ENCODE data around the gene SELE.
"Not testable (repeated sequence)": the region's sequence is repeated elsewhere in the genome, so short reads cannot be mapped to it uniquely, and the experiment has no call there.

The SELE gene

DNA sequence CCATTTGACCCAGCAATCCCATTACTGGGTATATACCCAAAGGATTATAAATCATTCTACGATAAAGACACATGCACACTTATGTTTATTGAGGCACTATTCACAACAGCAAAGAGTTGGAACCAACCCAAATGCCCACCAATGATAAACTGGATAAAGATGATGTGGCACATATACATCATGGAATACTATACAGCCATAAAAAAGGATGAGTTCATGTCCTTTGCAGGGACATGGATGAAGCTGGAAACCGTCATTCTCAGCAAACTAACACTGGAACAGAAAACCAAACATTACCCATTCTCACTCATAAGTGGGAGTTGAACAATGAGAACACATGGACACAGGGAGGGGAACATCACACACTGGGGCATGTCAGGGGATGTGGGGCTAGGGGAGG is 18.8 kb downstream of the SELE start:
- DNase-seq: not testable (repeated sequence)

DNA sequence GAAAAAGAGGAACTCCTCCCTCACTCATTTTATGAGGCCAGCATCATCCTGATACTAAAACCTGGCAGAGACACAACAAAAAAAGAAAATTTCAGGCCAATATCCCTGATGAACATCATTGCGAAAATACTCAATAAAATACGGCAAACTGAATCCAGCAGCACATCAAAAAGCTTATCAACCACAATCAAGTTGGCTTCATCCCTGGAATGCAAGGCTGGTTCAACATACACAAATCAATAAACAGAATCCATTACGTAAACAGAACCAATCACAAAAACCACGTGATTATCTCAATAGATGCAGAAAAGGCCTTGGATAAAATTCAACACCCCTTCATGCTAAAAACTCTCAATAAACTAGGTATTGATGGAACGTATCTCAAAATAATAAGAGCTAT is 20.8 kb downstream of the SELE start:
- not testable (repeated sequence) for DNase-seq

DNA sequence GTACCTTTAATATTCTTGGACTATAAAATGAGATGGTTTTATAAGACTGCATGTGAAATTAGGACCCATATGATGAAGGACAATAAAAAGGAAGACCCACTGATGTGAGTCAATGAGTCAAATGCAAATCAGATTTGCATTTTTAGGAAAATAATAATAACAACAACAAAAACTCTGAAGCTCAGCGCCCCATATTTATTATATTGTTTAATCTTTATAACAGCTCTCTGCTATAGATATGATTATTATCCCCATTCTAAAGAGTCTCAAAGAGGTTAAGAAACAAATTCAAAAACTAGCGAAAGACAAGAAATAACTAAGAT is 21.6 kb downstream of the SELE start:
- no peak for DNase-seq

DNA sequence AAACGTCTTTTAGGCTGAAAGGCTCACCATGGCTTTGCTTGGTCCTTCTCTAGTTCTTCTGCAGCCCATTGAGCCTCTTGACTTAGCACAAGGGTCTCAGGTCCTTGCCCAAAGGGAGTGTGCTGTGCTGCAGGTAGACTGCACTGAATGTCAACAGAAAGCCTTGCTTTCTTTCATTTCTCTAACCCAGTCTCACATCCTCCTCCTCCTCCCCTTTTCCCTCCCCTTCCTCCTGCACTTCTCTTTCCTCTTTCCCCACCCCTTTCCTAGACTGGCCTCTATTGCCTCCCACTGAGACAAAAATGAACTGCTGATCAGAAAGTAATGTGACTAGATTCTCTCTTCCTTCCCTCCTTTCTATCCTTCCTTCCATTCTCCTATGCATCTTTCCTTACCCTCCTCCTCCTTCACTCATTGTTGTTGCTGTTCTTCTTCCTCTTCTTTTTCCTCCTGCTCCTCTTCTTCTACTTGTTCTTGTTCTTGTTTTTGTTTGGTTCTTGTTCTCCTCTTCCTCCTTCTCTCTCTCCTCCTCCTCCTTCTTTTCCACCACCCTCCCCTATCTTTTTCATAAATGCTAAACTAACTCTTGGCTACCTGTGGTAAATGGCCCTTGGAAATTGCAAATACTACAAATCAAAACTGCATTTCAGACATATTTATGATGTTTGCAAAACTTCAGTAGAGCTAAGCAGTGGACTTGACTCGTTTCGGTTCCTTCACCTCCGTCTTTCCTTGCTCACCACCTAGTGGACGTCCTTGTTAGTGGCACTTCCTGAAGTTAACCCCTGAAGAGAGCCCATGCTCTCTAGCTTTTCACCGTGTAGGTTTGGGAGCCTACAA is 22.2 kb downstream of the SELE start, which contains the start of gene SELL:
SELL (minus strand) TSS at position 152 of the 840 bp plus-strand sequence; CDS start at position 30, 122 bp downstream.
- DNase-seq: no peak

DNA sequence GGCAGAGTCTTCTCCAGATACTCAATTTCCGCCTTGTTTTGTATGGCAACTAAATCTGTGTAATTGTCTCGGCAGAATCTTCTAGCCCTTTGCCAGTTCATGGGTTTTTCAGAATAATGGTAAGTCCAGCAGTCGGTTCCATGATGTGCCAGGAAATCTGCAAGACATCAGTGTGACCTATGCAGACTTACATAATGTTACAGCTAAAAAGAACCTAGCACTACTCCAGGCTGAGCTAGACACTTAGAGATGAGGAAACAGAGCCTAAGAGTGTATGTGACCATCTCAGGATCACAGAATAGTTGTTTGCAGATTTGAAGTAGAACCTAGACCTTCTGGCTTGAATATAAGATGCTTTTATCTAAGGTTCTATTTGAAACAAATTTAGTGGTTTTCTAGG is 25.2 kb downstream of the SELE start:
- DNase-seq: no peak

DNA sequence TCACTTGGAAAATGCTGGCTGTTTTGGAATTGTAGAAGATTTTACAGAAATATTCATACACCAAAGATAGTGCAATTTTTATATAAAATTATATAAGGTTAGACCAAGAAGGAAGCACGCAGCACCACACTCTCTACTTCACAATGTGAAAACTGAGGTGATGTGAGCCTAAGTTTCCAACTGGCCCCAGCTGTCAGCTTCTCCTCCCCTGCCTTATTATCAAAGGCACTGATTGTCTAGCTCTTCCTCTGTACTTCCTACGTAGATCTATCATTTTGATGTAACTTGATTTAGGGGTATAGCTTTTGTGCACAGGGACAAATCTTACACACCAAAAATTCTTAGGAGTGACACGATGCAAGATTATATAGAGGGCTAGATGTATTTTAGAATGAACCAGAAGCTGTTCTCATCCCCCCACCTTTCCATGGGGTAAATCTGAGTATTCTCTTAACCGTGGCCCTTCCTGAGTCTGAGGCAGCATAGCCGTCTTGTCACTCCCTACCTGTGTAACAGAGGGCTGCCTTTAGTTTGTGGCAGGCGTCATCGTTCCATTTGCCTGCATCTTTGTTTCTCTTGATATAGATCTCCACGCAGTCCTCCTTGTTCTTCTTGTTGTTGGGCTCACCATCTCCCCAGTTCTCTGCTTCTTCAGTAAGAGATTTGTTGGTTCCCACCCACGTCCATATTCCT is 25.8 kb downstream of the SELE start:
- DNase-seq: no peak

DNA sequence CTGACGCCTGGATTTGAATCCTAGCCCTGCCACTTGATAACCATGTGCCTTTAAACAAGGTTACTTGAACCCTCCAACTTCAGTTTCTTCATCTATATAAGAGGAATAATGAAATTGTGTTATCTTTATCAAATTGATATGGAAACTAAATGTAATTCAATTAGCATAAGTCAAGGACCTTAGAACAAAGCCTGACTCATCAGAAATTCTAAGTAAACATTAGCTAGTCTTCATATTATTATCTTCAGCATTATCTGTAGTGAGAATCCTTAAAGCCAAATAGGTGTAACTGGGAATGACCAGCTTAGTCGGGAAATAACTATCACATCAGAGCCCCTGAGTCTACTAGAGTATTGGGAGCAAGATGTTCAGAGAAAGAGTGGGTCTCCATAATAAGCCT is 29.1 kb downstream of the SELE start:
- DNase-seq: no peak

DNA sequence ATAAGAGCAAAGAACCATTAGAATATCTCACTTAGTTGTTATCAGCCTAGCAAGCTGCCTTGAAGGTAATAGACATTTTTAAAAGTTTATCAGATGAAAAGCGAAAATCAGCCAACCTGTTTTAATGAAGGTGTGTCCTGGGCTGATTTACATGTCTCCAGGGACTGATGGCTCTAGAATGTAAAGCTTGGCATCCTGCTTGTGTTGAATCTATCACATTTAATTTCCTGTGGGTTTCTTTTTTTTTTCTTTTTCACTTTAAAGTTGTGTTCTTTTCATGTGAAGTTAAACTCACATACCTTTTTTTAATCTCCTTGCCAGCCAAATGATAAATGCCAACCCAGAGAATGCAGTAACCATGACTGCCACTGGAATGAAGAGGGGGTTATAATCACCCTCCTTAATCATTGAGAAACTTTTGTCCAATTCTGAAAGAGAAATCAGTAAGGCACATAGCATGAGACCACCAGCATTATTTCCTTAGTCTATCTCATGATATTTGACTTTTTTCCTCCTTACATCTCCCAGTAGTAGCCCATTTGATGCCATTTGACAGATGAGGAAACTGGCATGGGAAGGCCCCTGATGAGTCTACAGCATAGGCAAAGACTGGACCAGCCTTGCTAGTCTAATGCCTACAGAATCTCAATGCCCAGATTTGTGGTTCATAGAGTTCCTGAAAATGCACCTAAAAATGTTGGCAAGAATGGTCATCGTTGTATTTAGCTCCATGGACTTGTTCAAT is 32.4 kb downstream of the SELE start:
- no peak for DNase-seq

DNA sequence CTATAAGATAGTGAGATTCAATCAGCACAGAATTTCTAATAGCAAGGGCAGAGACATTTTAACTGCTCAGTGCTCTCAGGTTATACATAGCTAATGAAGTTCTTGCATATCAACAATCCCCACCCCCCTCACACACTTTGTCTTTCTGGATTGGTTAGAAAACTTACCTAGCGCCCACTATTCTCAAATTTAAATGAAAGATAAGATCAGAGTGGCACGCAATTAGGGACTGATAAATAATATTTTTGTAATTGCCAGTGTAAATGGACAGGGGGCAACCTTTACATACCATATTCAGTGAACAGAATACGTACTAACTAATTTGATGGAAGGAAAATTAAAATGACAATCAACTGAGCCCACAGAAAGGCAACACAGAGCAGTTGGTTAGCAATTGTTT is 34.2 kb downstream of the SELE start:
- DNase-seq: no peak

DNA sequence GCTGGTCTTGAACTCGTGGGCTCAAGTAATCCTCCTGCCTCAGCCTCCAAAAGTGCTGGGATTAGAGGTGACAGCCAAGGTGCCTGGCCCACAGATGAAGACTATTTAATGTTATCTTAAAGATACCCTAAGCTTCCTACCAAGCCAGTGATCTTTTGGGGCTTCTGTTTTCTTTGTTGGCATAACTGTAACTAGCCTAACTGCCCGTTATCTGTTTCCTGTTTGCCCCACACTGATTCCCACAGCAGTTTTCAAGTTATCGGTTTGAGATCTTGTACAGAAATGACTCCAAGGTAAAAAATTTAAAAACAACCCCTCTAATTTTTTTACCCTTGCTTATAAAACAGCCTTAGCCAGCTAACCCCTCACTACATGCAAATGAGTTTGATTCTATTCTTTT is 34.9 kb downstream of the SELE start:
- no peak for DNase-seq

DNA sequence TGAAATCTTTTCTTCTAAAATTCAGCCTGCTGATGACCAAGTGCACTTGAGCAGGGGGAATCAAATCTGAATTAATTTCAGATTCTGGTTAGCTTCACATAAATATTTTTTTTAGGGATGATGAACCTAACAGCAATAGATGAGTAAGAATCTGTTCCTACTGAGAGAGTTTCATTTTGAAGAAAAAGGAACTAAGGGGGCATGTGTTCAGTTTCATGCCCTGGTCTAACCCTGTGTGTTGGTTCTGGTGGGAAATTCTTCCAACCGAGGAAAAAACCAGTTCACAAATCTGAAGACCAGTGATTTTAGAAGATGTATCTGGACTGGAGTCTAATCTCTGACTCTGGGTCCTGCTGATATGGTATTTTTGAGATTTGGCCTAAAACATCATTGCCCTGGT is 36.1 kb downstream of the SELE start:
- no peak for DNase-seq

DNA sequence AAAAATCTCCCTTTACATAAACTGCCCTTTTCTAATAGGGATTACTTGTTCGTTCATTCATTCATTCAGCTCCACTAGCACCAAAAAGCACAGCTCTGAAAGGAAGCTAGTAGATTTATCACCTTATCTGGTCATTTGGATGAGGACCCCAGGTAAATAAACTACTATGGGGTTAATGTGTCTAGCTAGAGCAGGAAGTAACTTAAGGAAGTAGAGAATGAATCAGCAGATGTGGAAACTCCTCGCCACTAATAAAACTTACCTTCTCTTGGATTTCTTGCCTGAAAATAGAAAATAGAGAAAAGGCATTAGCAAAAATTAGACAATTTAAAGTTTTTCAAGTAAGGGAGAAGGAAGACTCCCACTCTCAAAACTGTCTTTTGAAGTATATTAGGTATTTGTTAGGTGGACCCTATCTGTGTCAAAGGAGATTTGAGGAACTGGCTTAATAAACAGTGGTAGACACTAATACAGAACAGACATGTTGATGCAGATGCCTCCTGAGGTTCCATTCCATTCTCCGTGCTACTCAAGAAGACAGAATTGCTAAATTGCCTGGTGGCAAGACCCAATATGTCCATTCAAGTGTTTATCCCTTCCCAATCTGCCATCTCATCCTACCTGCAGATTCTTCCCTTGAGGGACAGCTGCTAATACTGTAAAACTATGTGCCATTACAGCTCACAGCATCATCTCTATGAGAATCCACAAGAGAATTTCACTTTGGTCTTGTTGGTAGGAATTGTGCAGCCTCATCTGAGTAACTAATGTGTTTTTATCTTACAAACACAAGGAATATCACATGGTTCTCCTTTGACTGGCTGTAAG is 37.4 kb downstream of the SELE start:
- DNase-seq: no peak

DNA sequence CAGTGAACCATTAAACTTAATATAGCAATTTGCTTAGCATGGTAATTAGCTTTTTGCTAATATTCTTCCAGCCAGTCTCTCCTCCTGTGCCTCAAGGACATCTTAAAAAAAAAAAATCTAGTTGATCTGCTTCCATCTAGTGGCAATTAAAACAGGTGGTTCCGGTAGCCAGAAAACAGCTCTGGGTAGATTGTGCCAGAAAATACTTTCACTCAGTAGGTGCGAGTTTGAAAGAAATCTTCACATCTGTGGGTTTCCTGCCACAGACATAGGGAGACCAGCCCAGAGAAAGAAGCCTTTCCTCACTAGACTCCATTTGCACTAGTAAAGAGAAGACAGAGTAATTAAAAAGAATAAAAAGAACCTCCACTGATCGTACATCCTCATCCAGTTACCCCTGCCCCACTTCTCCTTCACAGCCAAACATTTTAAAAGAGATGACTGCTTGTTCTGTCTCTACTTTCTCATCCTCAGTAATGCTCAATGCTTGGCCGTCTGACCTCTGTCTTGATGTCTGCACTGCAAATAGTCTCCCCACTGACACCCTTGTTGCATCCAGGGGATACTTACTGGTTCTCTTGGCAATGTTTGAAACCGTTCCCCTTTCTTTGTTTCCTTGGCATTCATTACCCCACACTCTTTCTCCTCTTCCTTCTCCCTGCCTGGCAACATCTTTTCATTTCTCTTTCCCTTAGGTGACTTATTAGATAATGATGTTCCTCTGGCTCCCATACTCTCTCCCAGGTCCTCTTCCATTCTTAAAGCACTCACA is 39.4 kb downstream of the SELE start:
- DNase-seq: no peak

DNA sequence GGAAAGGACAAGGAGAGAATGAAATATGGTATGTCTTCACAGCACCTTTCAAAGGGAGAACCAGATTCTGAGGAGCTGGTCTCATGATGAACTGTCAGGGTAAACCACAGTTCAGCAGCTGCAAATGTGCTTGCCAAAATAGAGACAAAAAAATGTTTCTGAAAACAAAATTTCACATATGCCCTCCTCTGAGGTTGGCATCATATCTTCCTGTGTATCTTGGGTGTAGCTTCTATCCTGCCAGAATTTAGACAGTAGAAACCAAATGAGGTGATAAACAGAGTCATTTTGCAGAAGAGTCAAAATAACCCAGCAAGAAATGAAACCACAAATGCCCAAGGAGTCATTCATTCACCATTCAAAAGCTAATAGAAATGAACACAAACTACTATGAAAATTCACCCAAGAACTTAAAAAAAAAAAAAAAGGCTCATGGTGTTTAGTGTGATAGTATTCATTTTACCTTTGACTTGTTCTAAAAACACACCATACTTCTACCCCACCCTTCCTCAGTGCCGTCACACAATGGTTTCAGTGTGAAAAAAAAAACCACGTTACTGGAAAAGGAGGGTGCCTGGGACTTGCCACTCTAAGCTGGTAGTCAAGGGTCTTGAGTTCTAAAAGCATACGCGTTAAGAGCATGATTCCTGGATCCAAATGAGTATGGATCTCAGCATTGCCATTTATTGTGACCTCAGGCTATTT is 41.0 kb downstream of the SELE start:
- no peak for DNase-seq

DNA sequence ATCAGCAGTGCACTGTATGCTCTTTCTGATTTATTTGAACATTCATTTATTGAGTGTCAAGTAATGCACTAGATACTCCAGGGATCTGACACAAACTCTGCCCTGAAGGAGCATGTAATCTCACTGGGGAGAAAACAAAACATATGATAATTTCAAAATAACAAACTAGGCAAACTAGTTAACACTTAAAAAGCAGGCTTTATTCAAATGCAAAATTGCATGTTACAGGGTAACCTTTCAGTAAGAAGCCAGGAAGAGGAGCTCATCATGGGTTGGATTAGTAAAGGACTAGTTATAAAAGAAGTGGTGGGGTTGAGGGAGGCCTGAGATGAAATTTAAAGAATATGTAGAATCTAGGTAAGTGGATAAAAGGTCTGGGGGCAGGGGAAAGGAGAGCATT is 43.4 kb downstream of the SELE start:
- DNase-seq: no peak

DNA sequence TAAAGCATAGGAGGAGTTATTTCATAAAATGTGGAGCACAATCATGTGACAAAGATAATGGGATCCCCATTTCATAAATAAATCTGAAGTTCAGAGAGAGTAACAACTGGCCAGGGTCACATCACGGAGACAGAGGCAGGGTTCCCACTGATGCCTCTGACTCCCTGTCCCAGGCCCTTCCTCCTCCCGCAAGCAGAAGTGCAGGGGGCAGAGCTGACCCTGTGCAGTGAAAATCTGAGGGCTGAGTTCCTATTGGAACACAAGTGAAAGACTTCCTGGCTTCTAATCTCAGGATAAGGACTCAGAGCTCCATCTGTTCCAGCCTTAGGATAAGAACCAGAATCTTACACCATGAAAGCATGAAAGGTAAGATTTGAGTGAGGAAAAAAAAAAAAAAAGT is 44.5 kb downstream of the SELE start:
- no peak for DNase-seq

DNA sequence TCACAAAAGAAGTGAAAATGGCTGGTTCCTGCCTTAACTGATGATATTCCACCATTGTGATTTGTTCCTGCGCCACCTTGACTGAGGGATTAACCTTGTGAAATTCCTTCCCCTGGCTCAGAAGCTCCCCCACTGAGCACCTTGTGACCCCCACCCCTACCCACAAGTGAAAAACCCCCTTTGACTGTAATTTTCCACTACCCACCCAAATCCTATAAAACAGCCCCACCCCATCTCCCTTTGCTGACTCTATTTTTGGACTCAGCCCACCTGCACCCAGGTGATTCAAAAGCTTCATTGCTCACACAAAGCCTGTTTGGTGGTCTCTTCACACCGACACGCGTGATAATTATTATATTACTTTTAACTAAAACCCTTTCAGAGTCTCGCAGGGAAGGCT is 45.5 kb downstream of the SELE start:
- not testable (repeated sequence) for DNase-seq

DNA sequence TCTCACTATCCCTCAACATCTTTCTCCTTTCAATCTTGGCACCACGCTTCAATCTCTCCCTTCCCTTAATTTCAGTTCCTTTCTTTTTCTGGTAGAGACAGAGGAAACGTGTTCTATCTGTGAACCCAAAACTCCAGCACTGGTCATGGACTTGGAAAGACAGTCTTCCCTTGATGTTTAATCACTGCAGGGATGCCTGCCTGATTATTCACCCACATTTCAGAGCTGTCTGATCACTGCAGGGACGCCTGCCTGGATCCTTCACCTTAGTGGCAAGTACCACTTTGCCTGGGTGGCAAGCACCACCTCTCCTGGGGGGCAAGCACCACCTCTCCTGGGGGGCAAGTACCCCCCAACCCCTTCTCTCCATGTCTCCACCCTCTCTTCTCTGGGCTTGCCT is 50.2 kb downstream of the SELE start:
- no peak for DNase-seq

DNA sequence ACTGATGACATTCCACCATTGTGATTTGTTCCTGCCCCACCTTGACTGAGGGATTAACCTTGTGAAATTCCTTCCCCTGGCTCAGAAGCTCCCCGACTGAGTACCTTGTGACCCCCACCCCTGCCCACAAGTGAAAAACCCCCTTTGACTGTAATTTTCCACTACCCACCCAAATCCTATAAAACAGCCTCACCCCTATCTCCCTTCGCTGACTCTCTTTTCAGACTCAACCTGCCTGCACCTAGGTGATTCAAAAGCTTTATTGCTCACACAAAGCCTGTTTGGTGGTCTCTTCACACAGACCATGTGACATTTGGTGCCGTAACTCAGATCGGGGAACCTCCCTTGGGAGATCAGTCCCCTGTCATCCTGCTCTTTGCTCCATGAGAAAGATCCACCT is 50.7 kb downstream of the SELE start:
- DNase-seq: not testable (repeated sequence)

DNA sequence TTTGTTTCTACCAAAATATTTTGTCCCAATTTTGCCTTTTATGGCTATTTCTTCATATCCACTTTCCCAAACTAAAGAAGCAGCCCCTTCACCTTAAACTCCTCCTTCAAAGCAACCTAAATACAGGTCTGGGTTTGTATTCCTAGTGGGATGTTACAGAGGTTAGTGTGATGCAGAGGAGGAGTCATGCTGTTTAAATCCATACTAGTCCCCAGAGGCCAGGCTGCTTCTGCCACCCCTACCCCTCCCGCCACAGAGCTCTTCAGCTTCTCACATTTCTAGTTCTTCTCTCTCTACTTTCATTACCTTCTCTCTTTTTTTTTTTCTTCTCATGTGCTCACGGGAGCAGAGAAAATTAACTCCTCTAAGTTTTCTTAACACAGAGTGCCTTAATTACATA is 51.8 kb downstream of the SELE start:
- no peak for DNase-seq

DNA sequence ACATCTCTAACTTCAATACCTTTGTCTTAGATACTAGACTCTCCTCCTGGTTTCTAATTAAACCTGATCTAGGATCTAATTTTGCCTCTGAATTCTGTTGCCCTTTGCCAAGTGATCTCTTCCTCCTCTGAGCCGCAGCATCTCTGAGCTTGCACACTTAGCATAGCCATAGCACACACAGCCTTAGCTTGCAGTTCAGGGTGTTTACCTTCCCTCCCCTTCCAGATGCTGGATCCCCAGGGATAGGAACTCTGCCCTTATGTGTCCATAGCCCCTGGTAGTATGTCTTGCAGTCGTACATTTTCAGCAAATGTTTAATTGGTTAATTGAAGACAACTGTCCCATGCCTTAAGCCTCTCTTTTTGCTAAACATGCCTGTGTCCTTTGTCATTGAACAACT is 52.7 kb downstream of the SELE start:
- no peak for DNase-seq

All from activated CD8-positive, alpha-beta memory T cell treated with anti-CD3 and anti-CD28 coated beads, Interleukin-2, amount 50 U/mL, for 48 hours (primary cell).